LHCN-M2 (cell line): ENCODE data around the gene CPTP. TPM values are rescaled to one million over a fixed set of nuclear protein-coding genes. Genes with fewer than 3 reads are reported as not detected.
A peak's percentile ranks its signal among the peaks of the same experiment; 100 is the strongest.
"Not testable (repeated sequence)": the region's sequence is repeated elsewhere in the genome, so short reads cannot be mapped to it uniquely, and the experiment has no call there.

Experiments used
- DNase-seq: peaks from one replicate; pipeline ENCODE4 v3.0.0-alpha.2; 2012; ENCODE audit warnings: low read depth
- total RNA-seq: library from RNA; depleted of rRNA; stranded (reverse); fragments of >200 nt; gene quantifications from 2 replicates; pipeline ENCODE4 v1.2.3, GENCODE V29; 2014

Gene CPTP
- total RNA-seq, 1 experiment from 2014 or later, result 27.7 TPM

GRCh38 chr1:1306661-1307260 is 17.8 kb upstream of the CPTP start:
- no peak for DNase-seq

- no peak for DNase-seq
Observed at GRCh38 chr1:1307261-1307922, 17.2 kb upstream of the CPTP start.

GRCh38 chr1:1307923-1308755 is 16.5 kb upstream of the CPTP start, which contains the start of the genes ACAP3 and PUSL1:
TSS of gene ACAP3 (minus strand) at chr1:1307930. CDS start at chr1:1307815, 115 bp downstream.
TSS of gene PUSL1 (plus strand) at chr1:1308597. CDS start at chr1:1308644, 47 bp downstream.
- peak; percentile 90 for DNase-seq

- DNase-seq, result no peak
Observed at GRCh38 chr1:1308756-1309250, 15.8 kb upstream of the CPTP start.

- no peak for DNase-seq
Observed at GRCh38 chr1:1309251-1310108, 15.1 kb upstream of the CPTP start.

GRCh38 chr1:1310109-1310385 is 14.6 kb upstream of the CPTP start:
- DNase-seq, result no peak

- DNase-seq, result no peak
Observed at GRCh38 chr1:1310476-1311053, 14.0 kb upstream of the CPTP start.

GRCh38 chr1:1311107-1312104 is 13.2 kb upstream of the CPTP start:
- no peak for DNase-seq

- DNase-seq, result no peak
Observed at GRCh38 chr1:1312450-1313314, 11.9 kb upstream of the CPTP start.

- DNase-seq, result no peak
Observed at GRCh38 chr1:1313500-1314236, 10.9 kb upstream of the CPTP start.

- no peak for DNase-seq
Observed at GRCh38 chr1:1314237-1314586, 10.4 kb upstream of the CPTP start.

- DNase-seq, result no peak
Observed at GRCh38 chr1:1314678-1315335, 9.8 kb upstream of the CPTP start.

- DNase-seq, result no peak
Observed at GRCh38 chr1:1315435-1315954, 9.1 kb upstream of the CPTP start.

GRCh38 chr1:1316199-1316598 is 8.4 kb upstream of the CPTP start:
- DNase-seq, result not testable (repeated sequence)

- DNase-seq, result no peak
Observed at GRCh38 chr1:1317420-1317819, 7.2 kb upstream of the CPTP start.

GRCh38 chr1:1318131-1318652 is 6.4 kb upstream of the CPTP start:
- peak; percentile 95 for DNase-seq
